Right renal cortex interstitium (tissue), 3 donors: ENCODE results near the gene TMEM132D. TPM values are rescaled to one million over a fixed set of nuclear protein-coding genes. Genes with fewer than 3 reads are reported as not detected.
"Not testable (repeated sequence)": the region's sequence is repeated elsewhere in the genome, so short reads cannot be mapped to it uniquely, and the experiment has no call there.

Source experiments
- DNase-seq, 3 donors: peaks; one replicate each; pipeline ENCODE4 v3.0.0-alpha.2; 2013; ENCODE audit warnings: low read depth in 3 of 3, low spot score in 2 of 3
- polyA plus RNA-seq, 3 donors: library from polyadenylated mRNA; unstranded; fragments of 120-200 nt; gene quantifications; one replicate each; pipeline ENCODE4 v1.2.1, GENCODE V29; 2013; ENCODE audit not compliant: insufficient read length in 3 of 3

Gene TMEM132D
- polyA plus RNA-seq, result 1 to 10 TPM; 1.1 to 2.6 (median 1.7) TPM

DNA sequence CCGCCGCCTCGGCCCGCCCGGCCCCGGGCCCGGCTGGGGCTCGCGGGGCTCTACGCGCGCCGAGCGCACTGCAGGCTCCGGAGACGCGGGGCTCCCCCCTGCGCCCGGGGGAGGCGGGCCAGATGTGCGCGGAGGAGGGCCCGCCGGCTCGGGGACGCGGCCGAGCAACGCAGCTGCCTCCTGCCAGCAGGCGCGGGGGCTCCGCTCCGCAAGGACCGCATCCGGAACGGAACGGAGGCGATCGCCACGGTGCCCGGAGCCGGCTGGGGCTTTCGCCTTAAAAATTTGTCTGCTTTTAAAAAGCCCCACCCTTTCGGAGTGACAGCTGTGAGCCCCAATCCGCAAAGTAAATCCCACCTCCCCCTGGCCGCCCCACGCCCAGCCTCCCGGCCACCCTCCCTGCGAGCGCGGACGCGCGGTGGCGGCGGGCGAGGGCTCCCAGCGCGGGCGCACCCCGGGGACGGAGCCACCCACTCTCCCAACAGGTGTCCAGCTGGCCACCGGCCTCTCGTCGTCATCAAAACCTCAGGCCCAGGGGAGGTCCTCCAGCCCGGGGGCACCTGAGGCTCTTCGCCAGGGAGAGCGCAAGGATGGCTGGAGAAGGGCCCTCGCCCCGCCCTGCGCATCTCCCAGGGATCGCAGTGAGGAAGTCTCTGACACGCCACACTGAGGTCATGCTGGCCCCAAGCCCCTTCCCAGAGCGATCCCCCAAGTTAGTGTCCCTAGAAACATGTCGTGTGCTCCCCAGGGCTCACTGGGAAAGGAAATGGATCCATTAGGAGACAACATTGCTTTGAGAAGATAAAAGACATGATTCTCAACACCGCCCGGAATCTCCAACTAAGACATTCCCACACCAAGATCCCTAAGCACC is at the start of gene TMEM132D:
TMEM132D (minus strand) TSS at position 70 of the 874 bp plus-strand sequence.
- DNase-seq, result peak in 1 of 3 donors; percentile 13

DNA sequence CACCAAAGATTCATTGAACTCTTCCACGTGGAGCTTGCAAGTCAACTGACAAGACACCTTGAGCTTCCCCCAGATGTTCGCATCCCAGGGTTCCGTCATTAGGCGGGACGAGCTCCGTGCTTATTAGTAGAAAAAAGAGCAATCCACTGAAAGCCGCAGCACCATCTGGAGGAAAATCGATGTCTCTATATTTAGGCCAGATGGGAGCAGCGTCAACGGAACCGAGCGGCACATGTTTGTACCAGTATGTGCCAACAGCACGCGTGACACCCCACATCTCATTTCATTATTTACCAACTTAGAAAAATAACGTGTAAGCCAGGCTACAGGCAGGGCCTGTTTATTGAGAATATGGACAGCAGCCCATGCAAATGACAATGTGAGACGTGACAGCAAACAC is 45.8 kb upstream of the TMEM132D start:
- no peak for DNase-seq

DNA sequence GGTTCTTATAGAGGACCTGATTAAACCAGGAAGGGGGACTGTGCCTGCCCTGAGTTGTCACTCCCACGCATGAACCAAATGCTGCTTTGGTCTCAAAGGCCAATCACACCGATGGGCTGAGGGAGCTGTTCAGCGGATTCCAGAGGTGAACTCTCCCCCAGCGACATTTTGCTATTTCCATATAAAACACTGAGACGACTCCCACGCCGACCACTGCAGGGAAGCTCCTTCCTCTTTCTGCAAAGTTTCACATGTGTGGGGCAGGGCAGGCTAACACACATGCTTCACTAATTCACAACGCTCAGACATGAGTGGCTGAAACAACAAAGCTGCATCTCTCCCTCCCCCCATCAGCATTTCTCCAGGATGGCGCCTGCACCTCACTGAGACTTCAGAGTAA is 37.8 kb upstream of the TMEM132D start:
- DNase-seq, result no peak

DNA sequence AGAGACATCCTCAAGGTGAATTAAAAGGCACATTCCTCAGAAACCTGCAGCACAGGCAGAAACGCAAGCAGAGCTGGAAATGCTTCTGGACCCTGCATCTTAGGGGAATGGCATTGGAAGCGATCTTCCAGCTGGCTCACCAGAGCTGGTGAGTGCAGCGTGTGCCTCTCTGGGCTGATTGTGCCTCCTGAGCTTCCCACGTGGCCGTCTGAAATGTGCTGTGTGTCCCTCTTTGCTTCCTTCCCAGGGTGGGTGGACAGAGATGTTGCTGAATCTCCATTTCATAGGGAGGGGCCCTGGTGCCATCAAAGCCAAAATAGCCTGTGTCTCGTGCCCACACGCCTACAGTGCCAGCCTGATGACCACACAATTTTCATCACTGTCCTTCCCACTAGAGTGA is 34.3 kb upstream of the TMEM132D start:
- no peak for DNase-seq

DNA sequence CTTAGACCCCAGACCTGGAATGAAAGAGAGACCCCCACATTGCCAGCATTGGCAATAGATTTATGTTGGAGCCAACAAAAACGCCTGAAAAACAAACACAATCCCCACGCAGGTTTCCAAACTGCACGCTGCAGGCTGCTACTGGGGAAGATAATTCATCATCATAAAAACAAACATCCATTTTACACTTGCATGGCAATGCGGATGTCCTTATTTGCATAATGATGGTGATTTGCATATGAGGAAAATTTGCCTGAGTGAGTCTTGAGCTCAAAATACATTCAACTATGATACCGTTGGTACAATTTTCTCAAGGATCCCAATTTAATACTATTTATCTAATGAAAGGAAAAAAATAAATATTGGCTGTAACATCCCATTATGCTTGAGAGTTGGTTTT is 33.6 kb upstream of the TMEM132D start:
- no peak for DNase-seq

DNA sequence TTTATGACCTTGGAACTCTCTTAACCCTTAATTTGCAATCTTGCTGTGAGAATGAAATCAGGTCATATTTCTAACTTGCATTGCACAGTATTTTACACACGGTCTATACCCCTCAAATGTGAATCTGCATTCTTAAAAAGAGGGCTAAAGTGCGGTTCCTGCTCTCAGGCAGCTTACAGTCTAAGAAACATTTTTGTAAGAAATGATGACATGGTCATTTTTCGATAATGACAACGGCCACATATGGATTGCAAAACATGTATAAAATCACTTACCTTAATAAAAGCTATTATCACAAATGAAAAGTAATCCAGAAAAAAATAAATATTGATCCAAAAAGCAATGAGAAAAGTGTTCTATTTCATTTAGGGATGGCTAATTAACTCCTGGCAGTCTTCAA is 24.8 kb upstream of the TMEM132D start:
- DNase-seq, result no peak

DNA sequence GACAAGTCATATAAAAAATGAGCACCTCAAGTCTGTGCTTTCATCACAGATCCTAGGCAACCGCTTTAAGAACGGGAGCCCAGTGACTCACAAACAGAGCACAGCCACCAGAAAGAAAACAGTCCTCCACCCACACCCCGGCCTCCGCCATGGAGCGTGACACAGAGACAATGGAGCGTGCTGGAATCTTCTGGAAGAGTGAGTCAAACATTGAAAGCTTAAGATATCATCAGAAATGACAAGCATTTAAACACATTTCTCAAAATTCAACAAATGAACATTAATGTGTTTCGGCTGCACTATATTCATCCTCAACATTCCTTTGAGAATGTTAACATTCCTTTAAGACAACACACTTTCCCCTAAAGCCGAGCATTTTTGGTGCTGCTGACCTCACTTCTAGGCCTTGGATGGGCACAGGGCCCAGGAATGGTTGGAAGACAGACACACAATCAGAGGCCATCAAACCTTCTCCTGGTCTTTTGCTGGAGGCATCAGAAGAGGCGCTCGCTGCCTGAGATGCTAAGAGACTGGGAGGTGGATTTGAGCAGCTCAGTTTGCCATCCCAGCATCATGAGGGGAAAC is 23.6 kb upstream of the TMEM132D start:
- DNase-seq, result no peak

DNA sequence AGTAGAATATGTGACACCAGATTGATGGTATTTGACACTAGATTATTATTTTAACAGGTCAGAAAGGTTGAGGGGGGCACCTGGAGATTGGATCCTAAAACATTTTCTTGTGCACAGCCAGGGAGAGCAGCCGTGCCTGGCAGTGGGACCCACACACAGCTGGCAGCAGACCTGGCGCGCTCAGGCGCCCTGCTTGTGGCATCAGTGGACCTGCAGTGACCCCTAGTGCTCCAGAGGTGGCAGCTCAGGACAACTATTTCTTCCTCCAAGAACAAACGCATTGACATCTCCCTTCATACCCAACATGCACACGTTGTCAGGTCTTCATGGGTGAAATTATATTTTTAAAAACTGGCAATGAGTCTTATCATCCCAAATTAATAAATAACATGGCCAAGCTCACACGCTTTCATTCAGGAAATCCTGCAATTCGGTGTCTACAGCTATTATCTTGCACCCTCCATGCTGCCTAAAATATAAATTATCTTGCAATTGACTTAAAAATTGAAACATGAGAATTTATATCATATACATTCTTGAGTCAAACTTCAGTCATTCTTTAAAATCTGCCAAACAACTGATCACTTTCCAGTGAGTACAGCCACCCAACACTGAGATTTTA is 7.7 kb upstream of the TMEM132D start:
- no peak for DNase-seq

DNA sequence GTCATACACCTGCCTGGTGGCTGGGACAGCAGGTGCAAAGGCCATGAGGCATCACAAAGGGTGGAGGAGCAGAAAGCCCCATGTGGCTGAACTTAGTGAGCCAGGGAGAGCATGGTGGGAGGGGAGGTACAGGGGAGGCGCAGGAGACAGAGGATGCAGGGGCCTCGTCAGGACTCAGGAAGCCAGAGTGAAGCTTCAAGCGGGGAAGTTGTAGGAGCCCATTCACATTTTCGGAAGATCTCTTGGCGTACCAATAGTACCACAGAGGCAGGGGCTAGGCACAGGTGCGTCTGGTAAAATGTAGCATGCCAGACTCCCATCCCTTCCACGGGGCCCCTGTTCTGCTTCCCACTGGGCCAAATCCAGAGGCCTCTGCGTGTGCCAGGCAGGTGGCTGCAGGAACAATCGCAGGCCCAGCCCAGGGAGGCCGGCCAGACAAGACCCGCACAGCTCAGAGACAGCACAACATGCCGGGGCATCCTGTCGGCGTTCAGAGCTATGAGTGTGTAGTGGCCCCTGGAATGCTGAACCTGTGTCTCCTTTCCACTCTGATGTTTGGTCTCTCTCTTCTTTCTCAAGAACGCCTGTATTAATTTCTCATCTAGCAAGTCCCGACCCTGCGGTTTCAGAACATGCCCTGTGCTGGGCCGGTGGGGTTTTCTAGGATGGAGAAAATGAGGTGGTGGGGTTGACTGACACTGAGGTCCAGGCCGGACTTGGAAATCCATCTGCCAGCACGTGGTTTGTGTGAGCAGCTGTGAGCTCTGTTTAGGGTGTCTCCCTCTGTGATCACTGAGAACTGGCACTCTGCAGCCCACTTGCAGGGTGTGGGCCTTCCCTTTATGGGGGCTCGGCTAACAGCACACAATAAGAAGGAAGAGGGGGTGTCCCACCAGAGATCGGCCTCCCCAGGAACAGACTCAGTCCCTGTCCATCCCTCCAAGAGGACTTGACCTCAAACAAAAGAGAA is 5.5 kb upstream of the TMEM132D start:
- DNase-seq, result no peak

DNA sequence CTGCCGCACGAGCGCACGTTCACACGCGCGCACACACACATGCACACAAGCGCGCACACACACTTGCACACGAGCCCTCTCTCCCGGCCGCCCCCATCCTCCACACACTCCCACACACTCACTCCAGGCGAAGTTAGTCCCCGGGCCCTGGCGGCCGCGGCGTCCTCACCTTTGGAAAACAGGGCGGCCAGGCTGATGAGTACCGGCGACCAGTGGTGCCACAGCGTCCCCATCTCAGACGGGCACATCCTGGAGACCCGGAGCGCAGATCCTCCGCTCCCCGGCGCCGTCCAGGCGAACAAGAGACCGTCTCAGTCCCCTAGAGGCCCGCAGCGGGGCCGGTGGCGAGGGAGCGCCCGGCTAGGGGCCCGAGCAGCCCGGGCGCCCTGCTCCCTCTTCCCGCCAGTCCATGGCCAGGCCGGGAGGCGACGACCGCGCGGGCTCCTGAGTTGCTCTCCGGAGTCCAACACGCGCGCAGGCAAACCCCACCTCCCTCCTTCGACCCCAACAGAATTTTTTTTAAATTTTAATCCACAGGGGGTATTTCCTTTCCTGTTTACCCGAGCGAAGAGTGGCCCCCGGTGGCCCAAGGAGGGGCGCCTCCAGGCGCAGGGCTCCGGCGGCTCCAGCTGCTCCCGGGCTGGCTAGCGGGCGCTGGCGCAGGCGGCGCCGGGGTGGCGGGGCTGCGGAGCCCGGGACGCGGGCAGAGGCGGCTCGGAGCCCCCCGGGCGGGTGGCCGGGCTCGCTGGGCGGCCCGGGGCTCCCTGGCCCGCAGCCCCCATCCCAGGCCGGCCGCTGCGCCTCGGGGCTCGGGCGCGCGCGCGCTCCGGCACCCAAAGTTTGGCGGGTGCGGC is 506 bp downstream of the TMEM132D start:
- peak in 1 of 3 donors; percentile 8 for DNase-seq

DNA sequence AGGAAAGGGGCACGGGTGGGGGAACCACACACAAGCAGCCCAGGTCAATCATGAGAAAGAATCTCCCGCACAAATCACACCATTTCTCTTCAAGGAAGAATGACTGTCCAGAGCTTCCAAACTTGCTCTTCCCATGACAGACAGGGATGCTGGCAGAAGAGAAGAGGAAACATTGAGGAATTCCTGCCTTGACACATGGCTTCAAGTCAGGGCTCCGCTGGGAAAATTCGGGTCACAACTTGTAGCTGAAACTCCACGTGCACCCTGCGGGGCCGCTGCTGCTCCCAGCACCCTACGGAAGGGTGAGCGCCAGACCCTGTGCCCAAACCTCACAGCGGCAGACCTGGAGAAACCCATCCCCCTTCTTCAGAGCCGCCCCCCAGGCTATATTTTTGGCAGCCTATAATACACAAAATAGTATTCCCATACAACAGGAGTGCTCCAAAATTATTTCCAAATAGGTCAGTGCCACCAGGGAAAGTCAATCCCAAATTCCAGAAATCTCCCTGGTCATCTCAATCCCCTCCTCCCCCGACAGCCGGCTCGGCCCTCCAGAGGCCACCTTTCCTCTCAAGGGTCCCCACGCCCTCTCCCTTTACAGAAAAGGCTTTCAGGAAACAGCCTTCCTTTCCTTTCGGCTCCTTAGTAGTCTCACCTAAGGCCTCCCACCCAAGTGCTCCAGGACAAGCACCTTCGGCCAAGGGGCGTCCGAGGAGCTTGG is 1.3 kb downstream of the TMEM132D start:
- DNase-seq, result no peak

DNA sequence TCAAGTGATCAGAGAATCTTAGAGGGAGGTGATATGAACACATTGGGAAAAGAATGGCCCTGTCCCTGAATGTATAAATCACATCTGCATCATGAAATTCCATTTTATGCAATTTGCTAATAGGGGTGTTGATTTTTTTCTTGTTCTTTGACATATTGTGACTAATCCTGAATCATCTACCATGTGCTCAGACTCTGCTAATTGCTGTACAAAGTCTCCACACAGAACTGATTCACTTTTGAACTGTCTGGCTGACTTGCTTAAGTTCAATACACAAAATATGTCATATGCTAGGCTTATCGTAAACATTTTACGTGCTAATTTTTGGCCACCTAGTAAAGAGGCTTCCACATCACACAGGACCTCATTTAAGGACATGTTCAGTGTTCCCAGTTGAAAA is 2.6 kb downstream of the TMEM132D start:
- DNase-seq, result no peak

DNA sequence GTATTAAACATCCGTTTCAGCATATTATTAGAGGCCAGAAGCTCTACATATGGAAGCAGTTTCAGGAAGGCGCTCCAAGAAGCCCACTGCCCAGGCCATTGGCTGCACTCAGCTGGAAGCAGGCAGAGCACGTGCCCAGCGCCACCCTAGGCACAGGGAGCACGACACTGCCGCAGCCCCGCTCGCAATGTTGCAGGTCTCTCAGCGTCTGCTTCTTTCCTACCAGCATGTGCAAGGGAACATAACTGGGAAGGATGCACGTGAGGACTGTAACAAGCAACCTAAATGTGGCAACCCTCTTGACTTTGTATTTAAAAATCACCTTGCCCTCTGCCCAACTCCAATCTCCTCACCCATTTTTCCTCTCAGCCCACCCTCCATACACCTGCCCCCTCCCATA is 3.5 kb downstream of the TMEM132D start:
- no peak for DNase-seq

DNA sequence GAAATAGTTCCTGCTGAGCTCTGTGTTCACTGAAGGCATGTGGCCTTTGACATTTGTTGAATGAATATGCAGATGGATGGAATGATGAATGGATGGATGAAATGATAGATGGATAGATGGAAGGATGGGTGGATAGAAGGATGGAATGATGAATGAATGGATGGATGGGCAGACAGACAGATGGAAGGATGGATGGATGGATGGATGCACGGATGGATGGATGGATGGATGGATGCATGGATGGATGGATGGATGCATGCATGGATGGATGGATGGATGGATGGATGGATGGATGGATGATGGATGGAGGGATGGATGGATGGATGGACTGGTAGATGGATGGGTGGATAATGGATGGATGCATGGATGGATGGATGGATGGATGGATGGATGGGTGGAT is 4.8 kb downstream of the TMEM132D start:
- not testable (repeated sequence) for DNase-seq

DNA sequence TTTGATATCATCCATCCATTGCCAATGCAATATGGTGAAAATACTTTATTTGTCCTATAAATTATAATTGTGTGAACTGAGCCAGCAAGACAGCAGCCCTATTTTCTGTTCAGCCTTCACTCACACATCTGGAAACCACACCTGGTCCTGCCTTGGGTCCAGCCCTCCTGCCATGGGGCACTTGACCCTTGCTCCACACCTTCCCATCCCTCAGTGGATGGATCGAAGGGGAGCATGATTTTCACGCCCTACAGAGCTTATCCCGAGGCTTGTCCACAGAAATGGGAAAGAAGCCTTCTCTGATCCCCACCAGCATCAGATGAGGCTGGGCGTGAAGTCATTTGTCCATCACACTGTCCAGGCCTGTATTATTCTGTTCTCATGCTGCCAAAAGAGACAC is 10.1 kb downstream of the TMEM132D start:
- DNase-seq, result no peak

DNA sequence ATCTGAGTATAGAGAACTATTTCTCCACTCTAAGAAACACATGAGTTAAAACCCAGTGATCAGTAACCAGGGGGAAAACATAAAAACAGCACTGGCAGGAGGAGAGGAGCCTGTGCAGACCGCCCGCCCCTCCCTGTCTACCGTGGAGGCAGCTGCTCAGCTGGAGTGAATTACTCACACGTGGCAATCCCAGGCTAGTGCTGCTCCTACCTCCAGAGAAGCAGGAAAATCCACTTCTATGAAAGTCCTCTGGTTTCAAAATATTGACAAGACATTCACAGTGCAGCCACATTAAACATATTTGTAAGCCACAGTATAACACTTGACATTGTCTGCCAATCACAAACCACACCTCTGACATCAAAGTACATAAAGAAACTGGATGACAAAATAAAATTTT is 16.7 kb downstream of the TMEM132D start:
- DNase-seq, result no peak

DNA sequence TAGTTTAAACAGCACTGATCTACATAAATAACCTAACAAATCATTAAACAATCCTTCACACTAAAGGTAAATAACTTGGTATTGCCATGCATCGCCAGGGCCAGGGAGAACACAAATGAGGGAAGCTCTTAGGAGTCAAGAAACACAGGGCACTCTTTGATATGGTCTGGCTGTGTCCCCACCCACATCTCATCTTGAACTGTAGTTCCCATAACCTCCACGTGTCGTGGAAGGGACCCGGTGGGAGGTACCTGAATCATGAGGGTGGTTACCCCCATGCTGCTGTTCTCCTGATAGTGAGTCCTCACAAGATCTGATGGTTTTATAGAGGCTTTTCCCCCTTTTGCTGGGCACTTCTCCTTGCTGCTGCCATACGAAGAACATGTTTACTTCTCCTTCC is 17.3 kb downstream of the TMEM132D start:
- DNase-seq, result no peak

DNA sequence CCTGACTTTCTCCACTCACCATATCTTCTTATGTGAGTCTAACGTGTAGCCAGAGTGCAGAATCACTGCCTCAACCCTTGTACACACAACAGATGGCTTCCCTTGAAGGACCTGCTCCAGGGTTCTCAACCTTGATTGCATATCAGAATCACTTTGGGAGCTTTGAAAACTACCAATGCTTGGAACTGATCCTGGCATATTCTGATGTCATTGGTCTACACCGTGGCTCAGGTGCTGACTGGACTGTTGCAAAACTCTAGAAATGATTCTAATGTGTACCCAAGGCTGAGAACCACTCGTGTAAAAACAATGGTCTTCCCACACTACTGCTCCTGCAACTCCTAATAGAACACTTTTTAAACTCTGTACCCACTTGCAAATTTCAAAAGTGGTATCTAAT is 18.5 kb downstream of the TMEM132D start:
- DNase-seq, result no peak

DNA sequence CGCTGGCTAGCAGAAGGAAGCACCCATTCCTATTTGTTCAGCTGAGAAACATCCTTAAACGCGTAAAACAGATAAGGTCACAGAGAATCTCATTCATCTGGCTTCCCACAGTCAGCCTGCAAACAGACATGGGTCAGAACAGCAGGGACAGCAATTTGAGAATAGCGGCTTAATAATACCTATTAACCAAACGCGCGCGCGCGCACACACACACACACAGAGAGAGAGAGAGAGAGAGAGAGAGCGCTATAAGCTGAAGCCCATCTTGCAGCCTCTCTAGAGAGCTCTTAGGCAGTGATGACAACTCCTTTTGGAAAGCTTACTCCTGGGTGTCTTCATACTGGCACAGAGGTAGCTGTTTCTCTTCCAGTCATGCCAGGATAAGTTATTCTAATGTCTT is 26.4 kb downstream of the TMEM132D start:
- DNase-seq, result no peak
